Progenitor cell of endocrine pancreas (in vitro differentiated cells): ENCODE measurements around the gene TAGAP. TPM values are rescaled to one million over a fixed set of nuclear protein-coding genes. Genes with fewer than 3 reads are reported as not detected.

Experiments used
- DNase-seq: peaks from one replicate; pipeline ENCODE4 v3.0.0; 2021; ENCODE audit warnings: low spot score; ENCODE audit not compliant: unreplicated experiment
- H3K27ac Mint-ChIP-seq: 2 replicates; pipeline ENCODE4 v1.8.0; 2021; ENCODE audit warnings: mild to moderate bottlenecking, moderate library complexity, mixed read lengths
- H3K27me3 Mint-ChIP-seq: 2 replicates; pipeline ENCODE4 v1.8.0; 2021; ENCODE audit warnings: mixed read lengths
- H3K36me3 Mint-ChIP-seq: 2 replicates; pipeline ENCODE4 v1.8.0; 2022; ENCODE audit warnings: mixed read lengths; ENCODE audit not compliant: insufficient read depth
- H3K4me1 Mint-ChIP-seq: 2 replicates; pipeline ENCODE4 v1.8.0; 2021; ENCODE audit warnings: low read depth, mixed read lengths
- H3K4me3 Mint-ChIP-seq: 2 replicates; pipeline ENCODE4 v1.8.0; 2021; ENCODE audit warnings: low read depth, mild to moderate bottlenecking, moderate library complexity, mixed read lengths
- H3K9me3 Mint-ChIP-seq: 2 replicates; pipeline ENCODE4 v1.8.0; 2021; ENCODE audit warnings: low read depth, mixed read lengths
- total RNA-seq: library from RNA; stranded (reverse); gene quantifications from 2 replicates; pipeline ENCODE4 v1.2.1, GENCODE V29; 2021
- TF ChIP-seq, protein P1 (sequence below): fragments of 200-600 bp; sonication (generic); IDR thresholded peaks from one replicate; pipeline ENCODE4 v1.5.0; 2021; ENCODE audit warnings: antibody characterized with exemption, mild to moderate bottlenecking; ENCODE audit not compliant: unreplicated experiment

The TAGAP gene
- total RNA-seq, 1 donor from 2014 or later: not detected

- H3K27me3 Mint-ChIP-seq: peaks cover 50% of the 10 kb centered on the region
- no peak overlapping the region for H3K27ac Mint-ChIP-seq
Observed at GRCh38 chr6:159067334-159067733, 22.5 kb upstream of the TAGAP start.

DNA sequence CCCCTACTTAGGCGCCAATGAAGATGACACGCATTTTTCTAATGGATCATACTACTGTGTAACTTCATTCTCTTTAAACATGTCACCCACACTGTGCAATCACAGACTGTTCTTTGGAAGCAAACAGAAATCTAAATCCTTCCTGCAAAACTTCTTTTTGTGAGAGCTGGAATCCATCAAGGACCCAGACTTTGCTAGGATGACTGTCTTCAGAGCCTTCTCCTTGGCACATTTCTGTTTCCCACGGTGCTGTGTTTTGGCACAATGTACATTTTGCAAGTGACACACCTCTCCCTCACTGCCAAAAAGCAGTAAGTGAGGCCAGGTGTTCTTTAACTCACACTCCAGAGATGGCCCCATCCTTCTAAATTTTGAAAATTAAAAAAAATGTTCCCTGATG lies 21.7 kb upstream of the TAGAP start:
- TF ChIP-seq, protein P1, sequence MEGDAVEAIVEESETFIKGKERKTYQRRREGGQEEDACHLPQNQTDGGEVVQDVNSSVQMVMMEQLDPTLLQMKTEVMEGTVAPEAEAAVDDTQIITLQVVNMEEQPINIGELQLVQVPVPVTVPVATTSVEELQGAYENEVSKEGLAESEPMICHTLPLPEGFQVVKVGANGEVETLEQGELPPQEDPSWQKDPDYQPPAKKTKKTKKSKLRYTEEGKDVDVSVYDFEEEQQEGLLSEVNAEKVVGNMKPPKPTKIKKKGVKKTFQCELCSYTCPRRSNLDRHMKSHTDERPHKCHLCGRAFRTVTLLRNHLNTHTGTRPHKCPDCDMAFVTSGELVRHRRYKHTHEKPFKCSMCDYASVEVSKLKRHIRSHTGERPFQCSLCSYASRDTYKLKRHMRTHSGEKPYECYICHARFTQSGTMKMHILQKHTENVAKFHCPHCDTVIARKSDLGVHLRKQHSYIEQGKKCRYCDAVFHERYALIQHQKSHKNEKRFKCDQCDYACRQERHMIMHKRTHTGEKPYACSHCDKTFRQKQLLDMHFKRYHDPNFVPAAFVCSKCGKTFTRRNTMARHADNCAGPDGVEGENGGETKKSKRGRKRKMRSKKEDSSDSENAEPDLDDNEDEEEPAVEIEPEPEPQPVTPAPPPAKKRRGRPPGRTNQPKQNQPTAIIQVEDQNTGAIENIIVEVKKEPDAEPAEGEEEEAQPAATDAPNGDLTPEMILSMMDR: no peak
- no peaks in the 10 kb centered on the region for H3K36me3 Mint-ChIP-seq
- H3K27ac Mint-ChIP-seq: no peak overlapping the region
- no peak for DNase-seq
- H3K9me3 Mint-ChIP-seq: no peaks in the 10 kb centered on the region
- peaks cover 50% of the 10 kb centered on the region for H3K27me3 Mint-ChIP-seq
- no peak overlapping the region for H3K4me3 Mint-ChIP-seq
- peaks cover 3% of the 10 kb centered on the region for H3K4me1 Mint-ChIP-seq

More at GRCh38 chr6:159067334-159067733, 22.5 kb upstream of the TAGAP start:
- Mint-ChIP-seq H3K4me1 (peaks cover 3% of the 10 kb centered on the region), H3K36me3 (no peaks in the 10 kb centered on the region), H3K4me3 (no peak overlapping the region), H3K9me3 (no peaks in the 10 kb centered on the region)
- TF ChIP-seq, protein P1: no peak
- DNase-seq: no peak

DNA sequence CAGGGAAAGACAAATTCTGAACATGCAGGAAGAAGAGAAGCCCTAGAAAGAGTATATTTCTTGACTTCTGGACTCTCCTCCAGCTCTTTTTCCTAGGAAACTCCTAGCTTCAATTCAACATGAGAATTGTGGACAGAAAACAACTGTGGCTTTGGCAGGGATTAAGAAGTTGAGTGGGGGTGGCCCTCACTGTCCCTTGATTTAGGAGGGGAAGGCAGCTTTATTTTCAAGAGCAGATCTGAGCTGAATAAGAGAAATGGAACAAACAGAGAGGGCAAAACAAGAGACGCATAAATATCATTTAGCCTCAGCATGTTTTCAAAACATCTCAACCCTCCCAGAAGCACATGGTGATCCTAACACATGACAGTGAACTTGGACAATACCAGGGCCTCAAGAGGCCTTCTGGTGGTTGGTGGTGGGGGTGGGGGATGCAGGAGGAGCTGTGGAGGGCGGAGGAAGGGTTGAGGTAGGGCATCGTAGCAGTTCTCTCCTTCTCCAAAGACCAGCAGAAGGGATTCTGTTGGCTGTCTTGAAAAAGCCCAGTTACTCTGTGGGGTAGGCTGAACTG lies 21.1 kb upstream of the TAGAP start:
- Mint-ChIP-seq H3K27me3 (peaks cover 50% of the 10 kb centered on the region), H3K27ac (no peak overlapping the region), H3K36me3 (no peaks in the 10 kb centered on the region), H3K9me3 (no peaks in the 10 kb centered on the region), H3K4me3 (no peak overlapping the region), H3K4me1 (peaks cover 3% of the 10 kb centered on the region)
- DNase-seq: no peak
- TF ChIP-seq, protein P1: no peak

DNA sequence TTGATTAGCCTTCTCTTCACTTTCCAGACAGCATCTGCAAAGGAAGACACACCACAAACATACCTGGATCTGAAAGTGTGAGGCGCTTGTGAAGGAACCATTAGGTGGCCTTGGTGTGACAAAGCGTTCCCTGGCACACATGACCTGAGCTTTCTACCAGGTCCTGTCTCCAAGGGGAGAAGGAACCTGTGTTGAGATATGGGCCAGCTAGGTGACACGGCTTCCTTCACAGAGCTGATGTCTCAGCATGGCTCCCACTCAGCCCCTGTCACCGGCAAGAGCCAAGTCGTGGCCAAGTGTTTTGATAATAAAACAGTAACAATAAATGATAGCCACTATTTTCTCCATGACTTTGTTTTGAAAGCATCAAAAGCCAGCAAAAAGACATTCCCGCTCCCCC lies 20.3 kb upstream of the TAGAP start:
- Mint-ChIP-seq H3K27ac (no peak overlapping the region), H3K27me3 (peaks cover 50% of the 10 kb centered on the region), H3K36me3 (no peaks in the 10 kb centered on the region), H3K4me3 (no peak overlapping the region), H3K9me3 (no peaks in the 10 kb centered on the region), H3K4me1 (peaks cover 2% of the 10 kb centered on the region)
- DNase-seq: no peak
- TF ChIP-seq, protein P1: no peak

GRCh38 chr6:159064477-159064876 lies 19.7 kb upstream of the TAGAP start:
- no peaks in the 10 kb centered on the region for H3K9me3 Mint-ChIP-seq
- no peak overlapping the region for H3K4me3 Mint-ChIP-seq
- no peaks in the 10 kb centered on the region for H3K36me3 Mint-ChIP-seq
- TF ChIP-seq, protein P1: no peak
- H3K27ac Mint-ChIP-seq: no peak overlapping the region
- no peak for DNase-seq
- H3K4me1 Mint-ChIP-seq: peaks cover 5% of the 10 kb centered on the region
- H3K27me3 Mint-ChIP-seq: peaks cover 49% of the 10 kb centered on the region
